Activated CD4-positive, alpha-beta T cell treated with anti-CD3 and anti-CD28 coated beads, Interleukin-2, amount 50 U/mL, for 4 hours (primary cell): ENCODE results near the gene GLYATL1B.
"Not testable (repeated sequence)": the region's sequence is repeated elsewhere in the genome, so short reads cannot be mapped to it uniquely, and the experiment has no call there.

Source experiments
- DNase-seq, 2 experiments: peaks; one replicate each; pipeline ENCODE4 v3.0.0-alpha.2; 2020

The GLYATL1B gene, protein sequence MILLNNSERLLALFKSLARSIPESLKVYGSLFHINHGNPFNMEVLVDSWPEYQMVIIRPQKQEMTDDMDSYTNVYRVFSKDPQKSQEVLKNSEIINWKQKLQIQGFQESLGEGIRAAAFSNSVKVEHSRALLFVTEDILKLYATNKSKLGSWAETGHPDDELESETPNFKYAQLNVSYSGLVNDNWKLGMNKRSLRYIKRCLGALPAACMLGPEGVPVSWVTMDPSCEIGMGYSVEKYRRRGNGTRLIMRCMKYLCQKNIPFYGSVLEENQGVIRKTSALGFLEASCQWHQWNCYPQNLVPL

DNA sequence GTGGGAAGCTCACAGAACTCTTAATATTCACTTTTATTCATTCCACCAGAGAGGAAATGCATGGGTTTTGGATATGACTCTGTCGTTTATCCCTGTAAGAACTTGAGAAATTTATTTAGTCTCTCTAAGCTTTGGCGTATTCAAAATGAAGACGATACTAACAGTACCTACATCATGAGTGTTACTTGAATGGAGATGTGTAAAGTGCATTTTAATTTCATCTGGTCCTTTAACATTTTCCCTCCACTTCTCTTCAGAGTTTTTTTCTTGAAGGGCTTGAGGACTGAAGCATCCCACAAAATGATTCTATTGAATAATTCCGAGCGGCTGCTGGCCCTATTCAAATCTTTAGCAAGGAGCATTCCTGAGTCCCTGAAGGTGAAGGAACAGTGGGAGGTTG lies at the start of gene GLYATL1B:
GLYATL1B (plus strand) TSS at position 301 of the 400 bp plus-strand sequence; CDS start at position 301, 0 bp downstream.
- not testable (repeated sequence) for DNase-seq

GRCh38 chr11:59036542-59036941 lies 49.6 kb upstream of the GLYATL1B start:
- DNase-seq = not testable (repeated sequence)

DNA sequence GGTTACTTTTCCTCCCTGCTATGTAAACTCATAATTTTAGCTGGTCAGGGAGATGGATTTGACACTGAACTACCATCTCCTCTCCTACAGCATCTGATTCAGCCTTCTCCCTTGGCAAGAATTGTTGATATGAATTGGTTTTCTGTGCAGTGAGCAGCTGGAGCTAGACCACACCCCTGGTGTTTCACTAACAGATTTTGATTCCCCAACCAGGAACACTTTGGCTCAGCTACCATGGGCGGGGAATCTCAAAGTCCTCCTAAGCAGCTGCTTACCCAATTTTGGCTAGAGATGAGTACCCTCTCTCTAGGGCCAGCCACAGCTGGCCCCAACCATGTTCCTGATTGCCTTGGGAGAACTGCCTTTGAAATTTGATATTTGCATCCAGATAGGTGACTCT lies 48.7 kb upstream of the GLYATL1B start:
- DNase-seq = not testable (repeated sequence)

GRCh38 chr11:59040607-59041006 lies 45.5 kb upstream of the GLYATL1B start:
- no peak for DNase-seq

GRCh38 chr11:59051383-59051782 lies 34.7 kb upstream of the GLYATL1B start:
- DNase-seq = not testable (repeated sequence)

- DNase-seq = not testable (repeated sequence)
These were observed 33.8 kb upstream of the GLYATL1B start for GRCh38 chr11:59052355-59052754.

GRCh38 chr11:59053387-59053786 lies 32.7 kb upstream of the GLYATL1B start:
- peak; percentile 77 to 82 for DNase-seq

DNA sequence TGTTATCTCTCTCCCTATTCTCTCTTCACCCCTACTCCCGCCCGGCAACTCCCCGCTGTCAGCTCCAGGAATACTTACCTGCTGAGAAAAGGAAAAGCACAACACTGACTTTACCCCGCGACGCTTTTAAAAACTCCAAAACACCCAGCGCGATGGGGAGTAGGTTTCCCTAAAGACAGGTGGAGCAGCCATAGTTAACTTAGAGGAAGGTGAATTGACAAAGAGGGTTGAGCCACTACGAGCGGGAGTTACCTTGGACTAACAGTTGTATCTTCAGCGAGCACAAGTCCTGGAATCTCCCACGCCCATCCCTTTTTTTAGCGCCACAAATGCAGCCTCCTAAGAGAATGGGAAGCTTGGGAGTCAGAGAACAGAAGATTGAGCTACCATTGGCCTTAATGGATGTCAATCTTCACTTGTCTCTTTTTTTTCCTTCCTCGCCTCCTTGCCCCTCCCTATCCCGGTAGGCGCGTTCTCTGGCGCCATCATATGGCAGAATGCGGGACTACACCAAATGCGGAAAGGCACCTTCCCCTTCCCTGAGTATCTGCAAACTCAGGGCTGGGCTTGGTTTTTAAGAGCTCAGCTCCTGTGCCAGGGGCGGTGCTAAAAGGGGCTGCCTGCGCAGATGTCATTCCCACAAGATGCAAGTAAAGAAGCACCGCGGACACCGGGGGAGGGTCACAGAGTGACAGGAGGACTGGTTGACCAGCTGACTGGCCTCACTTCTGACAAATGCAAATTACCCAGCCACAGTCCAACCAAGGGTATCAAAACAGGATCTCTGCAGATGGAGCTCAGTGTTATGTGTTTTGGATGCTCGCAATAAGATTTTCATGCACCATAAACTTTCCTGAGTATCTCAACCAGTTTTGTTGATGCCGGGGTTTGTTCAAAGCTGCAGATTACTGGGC lies 27.7 kb upstream of the GLYATL1B start:
- peak; percentile 70 to 74 for DNase-seq

DNA sequence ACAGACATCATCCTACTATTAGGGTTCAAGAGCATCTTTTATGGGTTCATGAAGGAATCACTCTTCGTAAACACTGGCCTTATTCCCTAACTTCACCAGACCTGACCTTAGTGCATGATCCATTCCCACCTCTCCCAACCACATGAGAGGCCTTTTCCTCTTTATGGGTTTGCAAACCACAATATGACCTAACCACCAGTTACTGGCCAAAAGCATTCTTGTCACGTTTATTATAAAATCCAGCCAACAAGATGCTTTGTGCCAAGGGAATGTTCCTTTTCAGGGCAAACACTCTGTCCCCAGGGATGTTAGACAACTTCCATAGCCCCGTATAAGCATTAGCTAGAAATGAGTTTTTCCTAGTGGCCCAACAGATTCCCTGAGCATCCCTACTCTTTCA lies 26.0 kb upstream of the GLYATL1B start:
- DNase-seq = not testable (repeated sequence)

DNA sequence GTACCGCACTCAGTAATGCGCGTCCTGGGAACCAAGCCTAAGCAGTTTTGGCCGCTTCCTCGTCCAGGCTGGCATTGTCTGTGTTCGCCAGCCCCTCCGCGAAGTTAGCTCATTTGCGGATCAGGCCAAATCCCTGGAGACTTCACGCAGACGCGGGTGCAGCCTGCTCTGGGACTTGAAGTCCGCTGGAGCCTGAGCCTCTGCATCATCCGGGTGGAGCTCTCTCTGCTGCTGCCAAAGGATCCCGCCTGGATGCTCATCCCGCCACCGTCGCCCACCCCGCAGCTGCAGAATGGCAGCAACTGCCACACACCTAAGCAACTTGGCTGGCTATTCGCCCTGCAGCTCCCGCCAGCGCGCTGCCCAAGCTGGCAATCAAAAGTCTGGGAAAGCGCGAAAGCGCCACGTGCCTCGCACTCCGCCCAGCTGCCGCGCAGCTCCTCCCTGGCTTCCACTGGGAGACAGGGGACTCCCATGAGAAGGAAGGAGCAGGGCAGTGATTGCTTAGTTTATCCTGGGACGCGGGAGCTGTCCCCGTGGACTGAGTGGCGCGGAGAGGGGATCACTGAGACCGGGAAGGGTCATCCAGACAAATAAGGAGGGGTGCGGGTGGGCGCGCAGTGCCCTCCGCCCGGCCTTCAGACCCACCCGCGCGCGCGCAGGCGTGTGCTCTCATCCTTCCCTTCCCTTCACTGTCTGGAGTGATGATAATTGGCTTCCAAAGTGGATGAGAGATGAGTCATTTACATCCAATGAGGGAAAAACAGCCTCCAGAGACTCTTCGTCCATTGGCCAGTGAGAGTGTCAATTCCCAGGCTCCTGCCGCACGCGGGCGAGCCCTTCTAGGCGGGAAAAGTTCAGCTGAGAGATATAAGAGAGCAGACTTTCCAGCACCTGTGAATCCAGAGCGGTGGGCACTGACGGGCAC lies 23.2 kb upstream of the GLYATL1B start:
- DNase-seq = no peak

GRCh38 chr11:59063996-59064727 lies 21.9 kb upstream of the GLYATL1B start:
- not testable (repeated sequence) for DNase-seq

- no peak for DNase-seq
These were observed 17.0 kb upstream of the GLYATL1B start for GRCh38 chr11:59069087-59069486.

DNA sequence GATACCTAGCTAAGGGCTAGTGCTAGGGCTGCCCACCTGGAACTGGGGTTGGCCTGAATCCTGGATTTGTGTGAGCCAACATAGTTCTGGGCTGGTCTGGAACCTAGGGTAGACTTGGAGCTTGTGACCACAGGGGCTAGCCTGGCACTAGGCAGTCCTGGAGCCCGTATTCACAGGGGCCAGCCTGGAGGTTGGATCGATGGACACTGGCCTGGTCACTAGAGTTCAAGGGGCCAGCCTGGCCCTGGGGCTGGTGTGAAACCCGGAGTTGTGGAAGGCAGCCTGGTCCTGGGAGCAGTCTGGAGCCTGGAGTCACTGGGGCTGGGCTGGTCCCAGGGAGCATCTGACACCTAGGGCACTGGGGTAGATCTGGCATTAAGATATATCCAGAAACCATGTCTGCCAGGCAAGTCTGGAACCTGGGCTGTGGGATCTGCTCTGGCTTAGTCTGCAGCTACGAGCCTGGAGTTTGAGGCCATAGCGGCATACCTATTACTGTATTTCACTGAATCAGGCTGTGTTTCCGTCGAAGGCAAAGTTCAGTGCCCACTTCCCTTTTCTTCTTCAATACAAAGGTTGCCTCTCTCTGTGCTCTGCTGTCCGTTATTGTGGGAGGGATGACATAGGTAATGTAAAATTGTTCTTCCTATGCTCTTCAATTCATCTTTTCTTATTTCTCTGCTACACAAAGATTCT lies 9.1 kb upstream of the GLYATL1B start:
- no peak for DNase-seq

GRCh38 chr11:59078435-59078834 lies 7.7 kb upstream of the GLYATL1B start:
- no peak for DNase-seq

- DNase-seq = no peak
These were observed 7.0 kb upstream of the GLYATL1B start for GRCh38 chr11:59079086-59079485.

DNA sequence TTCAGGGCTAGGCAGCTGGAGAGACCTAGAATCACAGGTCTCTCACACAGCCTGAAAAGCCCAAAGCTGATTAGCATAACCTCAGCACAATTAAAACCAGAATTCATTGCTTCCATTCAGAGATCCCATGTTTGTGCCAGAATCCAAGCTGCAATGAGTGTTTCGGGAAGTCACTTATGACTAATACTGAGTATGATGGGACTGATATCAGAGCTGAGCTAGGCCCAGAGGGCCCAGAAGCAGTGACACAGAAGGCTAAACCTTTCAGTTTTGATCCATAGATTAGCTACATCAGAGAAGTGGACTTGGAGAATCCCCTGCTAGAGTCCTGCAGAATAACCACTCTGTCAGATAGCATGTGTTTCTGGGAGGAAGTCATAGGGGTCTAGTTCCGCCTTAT lies 5.7 kb upstream of the GLYATL1B start:
- not testable (repeated sequence) for DNase-seq

DNA sequence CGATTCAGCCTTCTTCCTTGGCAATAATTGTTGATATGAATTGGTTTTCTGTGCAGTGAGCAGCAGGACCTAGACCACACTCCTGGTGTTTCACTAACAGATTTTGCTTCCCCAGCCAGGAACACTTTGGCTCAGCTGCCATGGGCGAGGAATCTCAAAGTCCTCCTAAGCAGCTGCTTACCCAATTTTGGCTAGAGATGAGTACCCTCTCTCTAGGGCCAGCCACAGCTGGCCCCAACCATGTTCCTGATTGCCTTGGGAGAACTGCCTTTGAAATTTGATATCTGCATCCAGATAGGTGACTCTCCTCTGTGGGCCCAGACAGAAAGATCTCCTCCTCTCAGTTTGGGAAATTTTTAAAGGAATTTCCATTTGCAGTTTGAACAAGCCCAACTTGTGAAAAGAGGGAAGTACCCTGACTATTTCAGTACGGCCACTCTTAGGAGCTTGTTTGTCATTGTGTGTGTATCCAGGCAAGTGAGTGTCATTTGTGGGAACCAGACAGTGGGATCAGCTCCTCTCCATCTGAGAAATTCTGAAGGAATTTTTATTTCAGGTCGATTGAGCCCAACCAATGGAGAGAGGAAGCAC lies 4.6 kb upstream of the GLYATL1B start:
- DNase-seq = not testable (repeated sequence)

DNA sequence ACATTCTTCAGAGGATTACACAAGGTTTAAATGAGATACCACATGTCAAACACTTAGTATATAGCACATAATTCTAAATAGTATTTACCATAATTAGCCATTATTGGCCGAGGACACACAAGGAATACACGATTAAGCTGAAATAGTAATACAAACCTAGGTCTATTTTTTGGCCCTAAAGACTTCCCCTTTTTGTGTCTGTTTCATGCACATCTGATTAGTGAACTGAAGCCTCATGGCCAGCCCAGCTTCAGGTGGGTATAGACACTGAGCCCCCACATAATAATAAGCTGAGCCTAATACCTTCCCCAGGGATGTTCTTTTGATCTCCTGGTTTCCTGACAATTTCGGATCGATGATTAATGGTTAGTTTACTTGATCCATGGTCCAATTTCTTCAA lies 2.1 kb downstream of the GLYATL1B start:
- no peak for DNase-seq

GRCh38 chr11:59093576-59093975 lies 7.5 kb downstream of the GLYATL1B start:
- DNase-seq = not testable (repeated sequence)

GRCh38 chr11:59095225-59095624 lies 9.1 kb downstream of the GLYATL1B start:
- DNase-seq = not testable (repeated sequence)
